ENCODE data around the gene ELMO1. TPM values are rescaled to one million over a fixed set of nuclear protein-coding genes. Genes with fewer than 3 reads are reported as not detected.

ELMO1 gene
- total and polyA plus RNA-seq, 10 of the 15 experiments (the other 5 are each of a cell fraction or from before 2014, with no cell fraction given): 22.6 to 85.9 (median 56.6) TPM

DNA sequence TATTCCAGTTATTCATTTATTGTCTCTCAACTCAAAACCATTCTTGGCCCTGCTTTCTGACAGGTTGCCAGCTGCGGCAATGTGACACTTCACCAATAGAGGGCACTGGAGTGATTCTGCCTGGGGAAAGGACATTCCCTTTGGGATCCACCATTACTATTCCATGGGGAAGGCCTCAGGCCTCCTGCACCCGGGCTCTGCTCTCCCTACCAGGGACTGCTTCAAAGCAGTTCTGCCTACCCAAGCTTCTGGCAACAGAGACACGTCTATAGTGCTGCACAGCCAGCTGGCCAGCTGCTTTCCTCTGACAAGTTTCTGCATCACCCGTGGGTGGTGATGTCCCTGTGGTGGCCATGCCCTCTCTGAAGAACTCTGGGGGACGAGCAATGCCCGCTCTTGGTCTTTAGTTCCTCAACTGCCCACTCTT lies 163.8 kb downstream of the ELMO1 start (continued):
- no peak for TF ChIP-seq NFXL1 (IDR thresholded peaks at IDR 0.05; ENCODE audit: borderline replicate concordance)
- TF ChIP-seq ETV6 (conservative IDR thresholded peaks at IDR 0.05 in 1 of 2, IDR thresholded peaks at IDR 0.05 in 1 of 2; ENCODE audit: borderline replicate concordance in 1 of 2, low read depth in 1 of 2): no peak
- no peak for TF ChIP-seq MEF2A (IDR thresholded peaks at IDR 0.05; ENCODE audit: insufficient read depth, low read depth, low read length)
- 0 out of 2 replicates have a peak, but pooled peaks have one; percentile 7 for TF ChIP-seq TCF12 (IDR thresholded peaks at IDR 0.05; ENCODE audit: low read depth, low read length)
- TF ChIP-seq, protein P1, sequence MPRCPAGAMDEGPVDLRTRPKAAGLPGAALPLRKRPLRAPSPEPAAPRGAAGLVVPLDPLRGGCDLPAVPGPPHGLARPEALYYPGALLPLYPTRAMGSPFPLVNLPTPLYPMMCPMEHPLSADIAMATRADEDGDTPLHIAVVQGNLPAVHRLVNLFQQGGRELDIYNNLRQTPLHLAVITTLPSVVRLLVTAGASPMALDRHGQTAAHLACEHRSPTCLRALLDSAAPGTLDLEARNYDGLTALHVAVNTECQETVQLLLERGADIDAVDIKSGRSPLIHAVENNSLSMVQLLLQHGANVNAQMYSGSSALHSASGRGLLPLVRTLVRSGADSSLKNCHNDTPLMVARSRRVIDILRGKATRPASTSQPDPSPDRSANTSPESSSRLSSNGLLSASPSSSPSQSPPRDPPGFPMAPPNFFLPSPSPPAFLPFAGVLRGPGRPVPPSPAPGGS (IDR thresholded peaks at IDR 0.05; ENCODE audit: borderline replicate concordance, insufficient read depth, low read depth, low read length, poor library complexity, severe bottlenecking): no peak
- TF ChIP-seq POU2F2 (IDR thresholded peaks at IDR 0.05; ENCODE audit: borderline replicate concordance, low read depth, low read length): no peak
- TF ChIP-seq CREM (IDR thresholded peaks at IDR 0.05; ENCODE audit: low read depth): no peak
- TF ChIP-seq RAD21 (IDR thresholded peaks at IDR 0.05; ENCODE audit: insufficient read depth, low read depth, low read length): peak; percentile 86
- TF ChIP-seq CHD1 (IDR thresholded peaks at IDR 0.05; ENCODE audit: low read depth, low read length): no peak
- no peak for TF ChIP-seq EP300 (IDR thresholded peaks at IDR 0.05; ENCODE audit: borderline replicate concordance in 1 of 2, control insufficient read depth in 1 of 2, low read depth in 2 of 2, low read length in 2 of 2)
- TF ChIP-seq RUNX3 (IDR thresholded peaks at IDR 0.05; ENCODE audit: low read length): peak; percentile 27
- TF ChIP-seq SUPT20H (IDR thresholded peaks at IDR 0.05; ENCODE audit: borderline replicate concordance, control insufficient read depth, low read depth, low read length): no peak
- no peak for TF ChIP-seq POLR2AphosphoS5 (IDR thresholded peaks at IDR 0.05; ENCODE audit: low read length)
- TF ChIP-seq SPI1 (IDR thresholded peaks at IDR 0.05; ENCODE audit: borderline replicate concordance, insufficient read depth, low read depth, low read length): no peak
- TF ChIP-seq, protein P2, sequence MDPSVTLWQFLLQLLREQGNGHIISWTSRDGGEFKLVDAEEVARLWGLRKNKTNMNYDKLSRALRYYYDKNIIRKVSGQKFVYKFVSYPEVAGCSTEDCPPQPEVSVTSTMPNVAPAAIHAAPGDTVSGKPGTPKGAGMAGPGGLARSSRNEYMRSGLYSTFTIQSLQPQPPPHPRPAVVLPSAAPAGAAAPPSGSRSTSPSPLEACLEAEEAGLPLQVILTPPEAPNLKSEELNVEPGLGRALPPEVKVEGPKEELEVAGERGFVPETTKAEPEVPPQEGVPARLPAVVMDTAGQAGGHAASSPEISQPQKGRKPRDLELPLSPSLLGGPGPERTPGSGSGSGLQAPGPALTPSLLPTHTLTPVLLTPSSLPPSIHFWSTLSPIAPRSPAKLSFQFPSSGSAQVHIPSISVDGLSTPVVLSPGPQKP (IDR thresholded peaks at IDR 0.05; ENCODE audit: low read depth, low read length): no peak
- no peak for TF ChIP-seq ZNF207 (IDR thresholded peaks at IDR 0.05; ENCODE audit: borderline replicate concordance)
- no peak for TF ChIP-seq CREB1 (IDR thresholded peaks at IDR 0.05; ENCODE audit: low read depth)
- no peak for TF ChIP-seq ASH2L (IDR thresholded peaks at IDR 0.05; ENCODE audit: borderline replicate concordance, low read depth)
- TF ChIP-seq IKZF2 (IDR thresholded peaks at IDR 0.05): peak; percentile 72 to 76
- peak; percentile 73; the same call in 1 of the 2 replicates for TF ChIP-seq SMC3 (IDR thresholded peaks at IDR 0.05; ENCODE audit: borderline replicate concordance, low read length)
- TF ChIP-seq ZNF384 (IDR thresholded peaks at IDR 0.05; ENCODE audit: borderline replicate concordance, low read depth, low read length): no peak
- no peak for TF ChIP-seq FOXK2 (IDR thresholded peaks at IDR 0.05)
- no peak for TF ChIP-seq MTA2 (IDR thresholded peaks at IDR 0.05; ENCODE audit: low read depth)
- TF ChIP-seq, protein P3, sequence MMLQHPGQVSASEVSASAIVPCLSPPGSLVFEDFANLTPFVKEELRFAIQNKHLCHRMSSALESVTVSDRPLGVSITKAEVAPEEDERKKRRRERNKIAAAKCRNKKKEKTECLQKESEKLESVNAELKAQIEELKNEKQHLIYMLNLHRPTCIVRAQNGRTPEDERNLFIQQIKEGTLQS (IDR thresholded peaks at IDR 0.05; ENCODE audit: borderline replicate concordance, extremely low read depth, low read depth, low read length): no peak
- TF ChIP-seq EZH2 (IDR thresholded peaks at IDR 0.05; ENCODE audit: borderline replicate concordance, control insufficient read depth, low read depth, low read length): no peak
- TF ChIP-seq IRF4 (IDR thresholded peaks at IDR 0.05; ENCODE audit: low read depth, low read length): no peak
- no peak for TF ChIP-seq TAF1 (IDR thresholded peaks at IDR 0.05; ENCODE audit: borderline replicate concordance, low read depth, low read length)

Measured in GM12878 (cell line).